ENCODE results near the gene SNCAIP. TPM values are rescaled to one million over a fixed set of nuclear protein-coding genes. Genes with fewer than 3 reads are reported as not detected.

Gene SNCAIP
- total and polyA plus RNA-seq, 2 experiments from 2014 or later = 6.1 to 11.9 TPM

- Mint-ChIP-seq H3K4me1 (peaks cover 27% of the 10 kb centered on the region), H3K36me3 (ENCODE audit: low read depth) (0 out of 3 replicates have a peak, but pooled peaks cover 5% of the 10 kb centered on the region), H3K9me3 (no peaks in the 10 kb centered on the region), H3K4me3 (peak overlapping the region; percentile 87), H3K27ac (no peak overlapping the region), H3K27me3 (ENCODE audit: insufficient read depth, low read depth, poor library complexity) (peaks cover 34% of the 10 kb centered on the region)
- Histone ChIP-seq H3K4me1 (ENCODE audit: insufficient read depth) (peaks cover 20% of the 10 kb centered on the region), H3K27me3 (ENCODE audit: insufficient read depth) (peaks cover 47% of the 10 kb centered on the region), H3K79me2 (replicated peaks; ENCODE audit: insufficient read depth) (no peaks in the 10 kb centered on the region), H3K4me2 (peak overlapping the region; percentile 88), H3F3A (replicated peaks; ENCODE audit: low read depth) (0 out of 2 replicates have a peak, but pooled peaks cover 7% of the 10 kb centered on the region), H3K36me3 (ENCODE audit: insufficient read depth) (no peaks in the 10 kb centered on the region), H3K4me3 (peak overlapping the region; percentile 69), H3K27ac (ENCODE audit: low read depth) (no peak overlapping the region), H2AFZ (peak overlapping the region; percentile 98), H4K20me1 (replicated peaks; ENCODE audit: insufficient read depth) (no peaks in the 10 kb centered on the region), H3K9me2 (ENCODE audit: insufficient read depth) (no peaks in the 10 kb centered on the region)
- DNase-seq (ENCODE audit: low spot score) = peak; percentile 53
- peak; percentile 54 for ATAC-seq
- TF ChIP-seq ZNF331 (CRISPR knock-in tag; IDR thresholded peaks at IDR 0.05; ENCODE audit: low read depth) (no peak), STAT1 (IDR thresholded peaks at IDR 0.05; ENCODE audit: unreplicated experiment) (no peak), ETS1 (IDR thresholded peaks at IDR 0.05) (no peak), POLR2AphosphoS5 (IDR thresholded peaks at IDR 0.05; ENCODE audit: low read depth) (no peak), CREB1 (CRISPR knock-in tag; IDR thresholded peaks at IDR 0.05; ENCODE audit: low read depth) (no peak), ZNF462 (CRISPR knock-in tag; IDR thresholded peaks at IDR 0.05) (no peak), ZNF114 (CRISPR knock-in tag; IDR thresholded peaks at IDR 0.05) (no peak), NANOG (IDR thresholded peaks at IDR 0.05; ENCODE audit: borderline replicate concordance) (no peak), REST (IDR thresholded peaks at IDR 0.05; ENCODE audit: unreplicated experiment) (no peak), JUNB (IDR thresholded peaks at IDR 0.05; ENCODE audit: unreplicated experiment) (no peak), EZH2 (IDR thresholded peaks at IDR 0.05; ENCODE audit: low read depth, unreplicated experiment) (no peak), EZH2phosphoT487 (IDR thresholded peaks at IDR 0.05; ENCODE audit: unreplicated experiment) (no peak), CTCF (conservative IDR thresholded peaks at IDR 0.05; ENCODE audit: low read depth in 2 of 2) (no peak)
These were observed 762 bp downstream of the SNCAIP start for GRCh38 chr5:122312591-122313406.

All from GM23338 (cell line).